ENCODE results near the gene TANGO2. TPM values are rescaled to one million over a fixed set of nuclear protein-coding genes. Genes with fewer than 3 reads are reported as not detected.

The TANGO2 gene
- total RNA-seq, 1 donor from 2014 or later = 44.2 TPM

DNA sequence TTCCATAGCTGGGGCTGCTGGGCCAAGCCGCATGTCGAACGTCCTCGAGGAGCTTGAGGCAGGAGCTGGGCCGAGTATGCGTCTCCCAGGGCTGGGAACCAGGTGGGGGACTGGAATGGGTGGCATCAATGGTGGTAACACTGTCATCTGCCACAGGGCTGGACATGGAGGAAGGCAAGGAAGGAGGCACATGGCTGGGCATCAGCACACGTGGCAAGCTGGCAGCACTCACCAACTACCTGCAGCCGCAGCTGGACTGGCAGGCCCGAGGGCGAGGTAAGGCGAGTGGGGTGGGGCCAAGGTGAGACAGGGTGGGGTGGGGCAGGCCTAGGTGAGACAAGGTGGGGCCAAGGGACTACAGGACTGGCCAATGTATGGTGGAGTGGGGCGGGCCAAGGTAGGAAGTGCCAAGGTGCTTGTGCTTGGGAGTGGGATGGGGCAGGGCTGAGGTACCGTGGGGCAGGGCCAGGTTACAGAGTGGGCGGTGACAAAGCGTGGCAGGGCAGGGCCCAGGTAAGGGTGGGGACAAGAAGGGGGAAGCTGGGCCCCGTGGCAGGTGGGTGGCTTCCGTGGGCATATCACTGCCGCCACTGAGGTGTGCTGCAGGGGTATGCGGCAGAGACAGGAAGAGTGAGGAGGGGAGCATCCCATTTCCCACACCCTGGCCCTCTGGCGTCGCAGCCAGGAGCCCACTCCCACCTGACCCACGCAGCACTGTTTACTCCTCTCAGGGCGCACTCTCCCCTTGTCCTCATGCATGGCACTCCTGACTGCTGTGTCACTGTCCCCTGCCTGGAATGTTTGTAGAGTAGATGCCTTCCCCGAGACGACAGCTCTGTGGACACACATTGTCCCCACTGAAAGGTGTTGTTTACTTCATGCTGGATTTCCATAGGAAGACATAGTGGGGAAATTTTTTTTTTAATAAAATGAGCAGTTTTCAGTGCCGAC is 31.7 kb downstream of the TANGO2 start:
- Histone ChIP-seq H3K4me3 (ENCODE audit: low read depth, low read length) (no peak overlapping the region), H3K36me3 (ENCODE audit: control insufficient read depth, insufficient read depth, low read length) (peaks cover 12% of the 10 kb centered on the region), H3K27me3 (ENCODE audit: control insufficient read depth, insufficient read depth, low read length) (no peaks in the 10 kb centered on the region)
- FAIRE-seq (no peak), DNase-seq (ENCODE audit: low read depth) (no peak)
- TF ChIP-seq CTCF (IDR thresholded peaks at IDR 0.05; ENCODE audit: insufficient read depth, low read length, severe bottlenecking) = no peak

DNA sequence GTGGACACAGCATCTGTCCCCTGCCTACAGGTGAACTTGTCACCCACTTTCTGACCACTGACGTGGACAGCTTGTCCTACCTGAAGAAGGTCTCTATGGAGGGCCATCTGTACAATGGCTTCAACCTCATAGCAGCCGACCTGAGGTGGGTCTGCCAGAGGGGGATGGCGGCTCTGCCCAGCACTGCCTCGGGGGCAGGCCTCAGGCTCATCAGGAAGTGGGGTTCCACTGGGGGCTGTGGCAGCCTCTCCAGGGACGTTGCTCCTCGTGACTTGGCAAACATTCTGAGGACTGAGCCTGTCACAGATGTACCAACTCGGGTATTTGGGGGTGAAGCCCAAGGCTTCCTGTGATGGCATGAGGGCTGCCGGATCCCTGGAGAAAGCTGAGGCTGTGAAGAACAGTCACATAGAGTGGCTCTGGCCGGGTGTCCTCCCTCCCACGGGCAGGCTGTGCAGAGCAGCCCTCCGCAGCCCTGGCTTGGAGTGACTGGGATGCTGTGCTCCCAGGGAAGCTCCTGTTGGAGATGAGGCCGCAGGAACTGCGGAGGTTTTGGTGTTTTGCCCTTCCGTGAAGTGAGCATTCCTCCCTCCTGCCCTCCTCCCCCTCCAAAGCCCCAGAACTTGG is 32.6 kb downstream of the TANGO2 start:
- Histone ChIP-seq H3K27me3 (ENCODE audit: control insufficient read depth, insufficient read depth, low read length) (no peaks in the 10 kb centered on the region), H3K36me3 (ENCODE audit: control insufficient read depth, insufficient read depth, low read length) (peaks cover 12% of the 10 kb centered on the region), H3K4me3 (ENCODE audit: low read depth, low read length) (no peak overlapping the region)
- TF ChIP-seq CTCF (IDR thresholded peaks at IDR 0.05; ENCODE audit: insufficient read depth, low read length, severe bottlenecking) = no peak
- no peak for DNase-seq (ENCODE audit: low read depth)
- peak; percentile 18 for FAIRE-seq

- H3K36me3 ChIP-seq (ENCODE audit: control insufficient read depth, insufficient read depth, low read length) = peaks cover 12% of the 10 kb centered on the region
- FAIRE-seq = no peak
These were observed 33.1 kb downstream of the TANGO2 start for GRCh38 chr22:20054034-20054427.

DNA sequence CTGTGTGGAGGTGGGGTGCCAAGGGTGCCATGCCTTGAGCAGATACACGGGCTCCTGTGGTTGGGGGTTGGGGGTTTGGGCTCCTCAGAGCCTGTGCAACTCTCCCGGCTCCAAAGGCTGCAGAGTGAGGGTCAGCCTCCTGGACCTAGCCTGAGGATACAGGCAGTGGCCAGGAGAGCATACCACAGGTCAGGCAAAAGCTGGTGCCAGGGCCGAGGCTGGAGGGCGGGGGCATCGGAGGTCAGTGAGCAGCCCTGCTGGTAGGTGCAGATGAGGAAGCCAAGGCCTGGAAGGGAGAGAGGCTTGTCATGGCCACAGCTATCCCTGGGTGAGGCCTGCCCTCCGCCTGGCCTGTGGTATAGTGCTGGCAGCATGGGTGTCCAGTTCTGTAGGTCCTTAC is 33.6 kb downstream of the TANGO2 start:
- no peak for DNase-seq (ENCODE audit: low read depth)
- H3K27me3 ChIP-seq (ENCODE audit: control insufficient read depth, insufficient read depth, low read length) = no peaks in the 10 kb centered on the region
- FAIRE-seq = no peak
- no peak overlapping the region for H3K4me3 ChIP-seq (ENCODE audit: low read depth, low read length)
- TF ChIP-seq CTCF (IDR thresholded peaks at IDR 0.05; ENCODE audit: insufficient read depth, low read length, severe bottlenecking) = no peak
- H3K36me3 ChIP-seq (ENCODE audit: control insufficient read depth, insufficient read depth, low read length) = peaks cover 12% of the 10 kb centered on the region

More at GRCh38 chr22:20054034-20054427, 33.1 kb downstream of the TANGO2 start:
- no peaks in the 10 kb centered on the region for H3K27me3 ChIP-seq (ENCODE audit: control insufficient read depth, insufficient read depth, low read length)
- no peak for TF ChIP-seq CTCF (IDR thresholded peaks at IDR 0.05; ENCODE audit: insufficient read depth, low read length, severe bottlenecking)
- H3K4me3 ChIP-seq (ENCODE audit: low read depth, low read length) = no peak overlapping the region
- no peak for DNase-seq (ENCODE audit: low read depth)

DNA sequence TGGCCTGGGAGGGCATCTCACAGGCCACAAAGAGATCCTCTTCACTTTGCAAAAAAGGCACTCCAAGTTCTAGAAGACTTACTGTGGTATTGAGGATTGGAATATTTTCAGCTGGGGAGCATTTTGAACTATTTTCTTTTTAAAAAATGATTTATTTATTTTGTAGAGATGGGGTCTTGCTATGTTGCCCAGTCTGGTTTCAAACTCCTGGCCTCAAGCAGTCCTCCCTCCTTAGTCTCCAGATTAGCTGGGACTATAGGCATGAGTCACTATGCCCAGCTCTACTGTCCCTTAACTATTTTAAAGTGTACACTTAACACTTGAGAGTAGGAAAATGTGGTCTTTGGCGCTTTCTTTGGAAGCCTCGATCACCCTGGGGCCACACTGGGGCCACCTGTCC is 34.2 kb downstream of the TANGO2 start:
- no peak for TF ChIP-seq CTCF (IDR thresholded peaks at IDR 0.05; ENCODE audit: insufficient read depth, low read length, severe bottlenecking)
- no peaks in the 10 kb centered on the region for H3K27me3 ChIP-seq (ENCODE audit: control insufficient read depth, insufficient read depth, low read length)
- peaks cover 12% of the 10 kb centered on the region for H3K36me3 ChIP-seq (ENCODE audit: control insufficient read depth, insufficient read depth, low read length)
- FAIRE-seq (no peak), DNase-seq (ENCODE audit: low read depth) (no peak)
- H3K4me3 ChIP-seq (ENCODE audit: low read depth, low read length) = no peak overlapping the region
